CD4-positive, alpha-beta T cell (primary cell): ENCODE results near the gene CR1L. TPM values are rescaled to one million over a fixed set of nuclear protein-coding genes. Genes with fewer than 3 reads are reported as not detected.
"Not testable (repeated sequence)": the region's sequence is repeated elsewhere in the genome, so short reads cannot be mapped to it uniquely, and the experiment has no call there.

ENCODE experiments used
- ATAC-seq: fragments of 200-7000 bp; cut with Tn5 transposase; one replicate; pipeline ENCODE4 v1.10.0; 2022; ENCODE audit warnings: mild to moderate bottlenecking; ENCODE audit not compliant: poor library complexity
- CTCF ChIA-PET: fragments of 350-600 bp; sonication (Branson Sonifier 250); formaldehyde crosslinking; loops from one replicate; lab custom pipeline; 2021; ENCODE audit warnings: antibody characterized with exemption, inconsistent platforms; lab: Charles Lee
- POLR2A ChIA-PET: fragments of 350-600 bp; sonication (Branson Sonifier 250); formaldehyde crosslinking; loops from one replicate; lab custom pipeline; 2021; ENCODE audit warnings: antibody characterized with exemption, inconsistent platforms; lab: Charles Lee
- DNase-seq, 14 experiments: peaks; one replicate each; pipeline ENCODE4 v3.0.0-alpha.2; 2013 to 2020; ENCODE audit warnings: mixed read lengths in 2 of 14
- H3K27ac ChIP-seq, 2 donors: one replicate each; pipeline versions ENCODE4 v1.5.1 to v1.7.0; 2013; ENCODE audit warnings: low read length in 2 of 2, low read depth in 1 of 2, mild to moderate bottlenecking in 1 of 2
- H3K27me3 ChIP-seq, 2 experiments: 1 replicate in 1 of 2; 2 replicates in 1 of 2; pipeline versions ENCODE4 v1.6.1 to v1.7.0; 2013; ENCODE audit warnings: low read length in 2 of 2, control low read depth in 1 of 2, mild to moderate bottlenecking in 1 of 2, moderate library complexity in 1 of 2; ENCODE audit not compliant: insufficient read depth in 2 of 2, control insufficient read depth in 1 of 2
- H3K36me3 ChIP-seq: one replicate; pipeline ENCODE4 v1.6.1; 2013; ENCODE audit warnings: low read length, control low read depth; ENCODE audit not compliant: insufficient read depth
- H3K4me1 ChIP-seq: one replicate; pipeline ENCODE4 v1.6.1; 2013; ENCODE audit warnings: low read length, control low read depth; ENCODE audit not compliant: insufficient read depth
- H3K4me3 ChIP-seq: one replicate; pipeline ENCODE4 v1.5.1; 2013; ENCODE audit warnings: mild to moderate bottlenecking, low read length, moderate library complexity
- H3K9me3 ChIP-seq, 2 experiments: 1 replicate in 1 of 2; 2 replicates in 1 of 2; pipeline versions ENCODE4 v1.6.1 to v1.7.0; 2013; ENCODE audit warnings: low read length in 2 of 2, mild to moderate bottlenecking in 2 of 2, control low read depth in 1 of 2, moderate library complexity in 1 of 2; ENCODE audit not compliant: control insufficient read depth in 1 of 2, insufficient read depth in 1 of 2
- H3K27ac Mint-ChIP-seq: one replicate; pipeline ENCODE4 v1.8.0; 2020; ENCODE audit warnings: mixed read lengths
- H3K27me3 Mint-ChIP-seq: one replicate; pipeline ENCODE4 v1.8.0; 2021; ENCODE audit warnings: mixed read lengths
- H3K36me3 Mint-ChIP-seq: one replicate; pipeline ENCODE4 v1.8.0; 2021; ENCODE audit warnings: low read depth, mixed read lengths
- H3K4me1 Mint-ChIP-seq: one replicate; pipeline ENCODE4 v1.8.0; 2021; ENCODE audit warnings: low read depth, mixed read lengths
- H3K4me3 Mint-ChIP-seq: one replicate; pipeline ENCODE4 v1.8.0; 2020; ENCODE audit warnings: mild to moderate bottlenecking, mixed read lengths
- H3K9me3 Mint-ChIP-seq: one replicate; pipeline ENCODE4 v1.8.0; 2020; ENCODE audit warnings: mixed read lengths
- intact Hi-C, 2 experiments: fragments of 100-400 bp; cut with DNase I in 1 of 2; cut with micrococcal nuclease in 1 of 2; formaldehyde crosslinking; loops; one replicate each; pipeline versions ENCODE4 v1.15.1 to v1.9.0; 2023 to 2025; cut with DNase I, micrococcal nuclease
- total RNA-seq, 174 experiments: library from RNA in 2 of 174; stranded (reverse) in 2 of 174; gene quantifications; one replicate each; pipeline ENCODE4 v1.2.3 and lab custom pipeline; 2021 to 2026
- TF ChIP-seq, protein P1 (sequence below): fragments of 200-600 bp; IDR thresholded peaks from one replicate; pipeline ENCODE4 v1.8.0; 2022; ENCODE audit warnings: antibody characterized with exemption, mild to moderate bottlenecking

Gene CR1L
- total RNA-seq, 2 experiments from 2014 or later: not detected

- H3K27me3 Mint-ChIP-seq: no peaks in the 10 kb centered on the region
- H3K36me3 ChIP-seq: no peaks in the 10 kb centered on the region
- no peak for DNase-seq
Measured at GRCh38 chr1:207628776-207629175, 16.2 kb upstream of the CR1L start.

GRCh38 chr1:207631137-207631536, 13.8 kb upstream of the CR1L start:
- Histone ChIP-seq H3K4me1 (no peaks in the 10 kb centered on the region), H3K27me3 (no peaks in the 10 kb centered on the region), H3K4me3 (no peak overlapping the region), H3K27ac (no peak overlapping the region), H3K36me3 (no peaks in the 10 kb centered on the region), H3K9me3 (no peaks in the 10 kb centered on the region)
- TF ChIP-seq, protein P1, sequence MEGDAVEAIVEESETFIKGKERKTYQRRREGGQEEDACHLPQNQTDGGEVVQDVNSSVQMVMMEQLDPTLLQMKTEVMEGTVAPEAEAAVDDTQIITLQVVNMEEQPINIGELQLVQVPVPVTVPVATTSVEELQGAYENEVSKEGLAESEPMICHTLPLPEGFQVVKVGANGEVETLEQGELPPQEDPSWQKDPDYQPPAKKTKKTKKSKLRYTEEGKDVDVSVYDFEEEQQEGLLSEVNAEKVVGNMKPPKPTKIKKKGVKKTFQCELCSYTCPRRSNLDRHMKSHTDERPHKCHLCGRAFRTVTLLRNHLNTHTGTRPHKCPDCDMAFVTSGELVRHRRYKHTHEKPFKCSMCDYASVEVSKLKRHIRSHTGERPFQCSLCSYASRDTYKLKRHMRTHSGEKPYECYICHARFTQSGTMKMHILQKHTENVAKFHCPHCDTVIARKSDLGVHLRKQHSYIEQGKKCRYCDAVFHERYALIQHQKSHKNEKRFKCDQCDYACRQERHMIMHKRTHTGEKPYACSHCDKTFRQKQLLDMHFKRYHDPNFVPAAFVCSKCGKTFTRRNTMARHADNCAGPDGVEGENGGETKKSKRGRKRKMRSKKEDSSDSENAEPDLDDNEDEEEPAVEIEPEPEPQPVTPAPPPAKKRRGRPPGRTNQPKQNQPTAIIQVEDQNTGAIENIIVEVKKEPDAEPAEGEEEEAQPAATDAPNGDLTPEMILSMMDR: no peak
- H3K27me3 Mint-ChIP-seq: no peaks in the 10 kb centered on the region
- no peak overlapping the region for H3K4me3 Mint-ChIP-seq
- ATAC-seq: no peak
- no peaks in the 10 kb centered on the region for H3K4me1 Mint-ChIP-seq
- DNase-seq: no peak
- ChIA-PET POLR2A (no interaction called here), CTCF (no interaction called here)
- no peak overlapping the region for H3K27ac Mint-ChIP-seq
- no peaks in the 10 kb centered on the region for H3K9me3 Mint-ChIP-seq
- no peaks in the 10 kb centered on the region for H3K36me3 Mint-ChIP-seq
- intact Hi-C loops: no loop called here

More at GRCh38 chr1:207628776-207629175, 16.2 kb upstream of the CR1L start:
- Histone ChIP-seq H3K4me3 (no peak overlapping the region), H3K27ac (no peak overlapping the region), H3K27me3 (no peaks in the 10 kb centered on the region), H3K4me1 (no peaks in the 10 kb centered on the region), H3K9me3 (no peaks in the 10 kb centered on the region)
- no peak for ATAC-seq
- no peaks in the 10 kb centered on the region for H3K4me1 Mint-ChIP-seq
- H3K4me3 Mint-ChIP-seq: no peak overlapping the region
- ChIA-PET CTCF (no interaction called here), POLR2A (no interaction called here)
- intact Hi-C loops: no loop called here
- no peak overlapping the region for H3K27ac Mint-ChIP-seq
- TF ChIP-seq, protein P1: no peak
- H3K9me3 Mint-ChIP-seq: no peaks in the 10 kb centered on the region
- H3K36me3 Mint-ChIP-seq: no peaks in the 10 kb centered on the region

GRCh38 chr1:207633226-207633625, 11.7 kb upstream of the CR1L start:
- no peaks in the 10 kb centered on the region for H3K36me3 Mint-ChIP-seq
- H3K9me3 Mint-ChIP-seq: no peaks in the 10 kb centered on the region
- CTCF ChIA-PET: no interaction called here
- Histone ChIP-seq H3K9me3 (no peaks in the 10 kb centered on the region), H3K27me3 (no peaks in the 10 kb centered on the region), H3K27ac (no peak overlapping the region), H3K4me1 (no peaks in the 10 kb centered on the region), H3K36me3 (no peaks in the 10 kb centered on the region), H3K4me3 (no peak overlapping the region)
- ATAC-seq (no peak), DNase-seq (no peak)
- intact Hi-C loops: no loop called here
- H3K4me3 Mint-ChIP-seq: no peak overlapping the region
- no peaks in the 10 kb centered on the region for H3K27me3 Mint-ChIP-seq
- TF ChIP-seq, protein P1: no peak
- no peak overlapping the region for H3K27ac Mint-ChIP-seq
- H3K4me1 Mint-ChIP-seq: no peaks in the 10 kb centered on the region
- POLR2A ChIA-PET: no interaction called here

DNA sequence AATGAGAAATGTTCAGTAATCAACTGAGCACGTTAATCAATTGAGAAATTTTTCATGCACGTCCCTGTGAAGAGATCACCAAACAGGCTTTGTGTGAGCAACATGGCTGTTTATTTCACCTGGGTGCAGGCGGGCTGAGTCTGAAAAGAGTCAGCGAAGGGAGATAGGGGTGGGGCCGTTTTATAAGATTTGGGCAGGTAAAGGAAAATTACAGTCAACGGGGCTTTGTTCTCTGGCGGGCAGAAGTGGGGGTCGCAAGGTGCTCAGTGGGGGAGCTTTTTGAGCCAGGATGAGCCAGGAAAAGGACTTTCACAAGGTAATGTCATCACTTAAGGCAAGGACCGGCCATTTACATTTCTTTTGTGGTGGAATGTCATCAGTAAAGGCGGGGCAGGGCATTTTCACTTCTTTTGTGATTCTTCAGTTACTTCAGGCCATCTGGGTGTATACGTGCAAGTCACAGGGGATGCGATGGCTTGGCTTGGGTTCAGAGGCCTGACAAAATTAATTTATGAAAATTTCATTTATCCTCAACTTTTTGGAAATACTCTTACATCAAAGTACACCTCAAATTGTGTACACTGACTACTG, 11.1 kb upstream of the CR1L start:
- CTCF ChIA-PET, H3K27me3 Mint-ChIP-seq, H3K36me3 Mint-ChIP-seq, H3K27me3 ChIP-seq, H3K4me3 Mint-ChIP-seq, ATAC-seq, H3K27ac ChIP-seq, DNase-seq, H3K4me1 Mint-ChIP-seq, H3K9me3 Mint-ChIP-seq, H3K27ac Mint-ChIP-seq, POLR2A ChIA-PET, H3K36me3 ChIP-seq, H3K4me3 ChIP-seq, H3K9me3 ChIP-seq, intact Hi-C loops, H3K4me1 ChIP-seq: not testable (repeated sequence)

- H3K9me3 Mint-ChIP-seq, ATAC-seq: not testable (repeated sequence)
Measured at GRCh38 chr1:207634293-207634692, 10.6 kb upstream of the CR1L start.

More at GRCh38 chr1:207634293-207634692, 10.6 kb upstream of the CR1L start:
- intact Hi-C loops, H3K4me3 ChIP-seq, H3K27ac ChIP-seq, H3K27me3 Mint-ChIP-seq, H3K36me3 Mint-ChIP-seq, H3K4me3 Mint-ChIP-seq, DNase-seq, H3K36me3 ChIP-seq, H3K27me3 ChIP-seq, H3K4me1 ChIP-seq, H3K27ac Mint-ChIP-seq, CTCF ChIA-PET, POLR2A ChIA-PET, H3K9me3 ChIP-seq, H3K4me1 Mint-ChIP-seq: not testable (repeated sequence)
